ENCODE measurements around the gene EDC3.
A peak's percentile ranks its signal among the peaks of the same experiment; 100 is the strongest.
"Not testable (repeated sequence)": the region's sequence is repeated elsewhere in the genome, so short reads cannot be mapped to it uniquely, and the experiment has no call there.

EDC3 gene

DNA sequence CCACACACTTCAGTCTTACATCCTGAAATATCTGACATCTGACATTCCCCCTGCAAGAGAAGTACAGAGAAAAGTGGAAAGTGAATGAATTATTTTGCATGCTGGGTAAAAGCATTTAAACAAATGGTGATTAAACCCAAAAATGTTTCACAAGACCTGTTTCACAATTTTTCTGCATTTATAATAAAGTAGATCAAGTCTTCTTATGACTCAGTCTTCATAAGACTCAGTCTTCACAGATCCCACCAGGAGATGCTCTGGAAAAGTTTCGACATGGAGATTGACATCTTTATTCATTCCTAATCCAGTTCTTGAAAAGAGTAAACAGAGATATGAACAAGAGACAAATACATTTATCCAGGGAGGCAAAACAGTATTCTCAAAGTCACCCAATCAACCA, 13.2 kb upstream of the EDC3 start:
- DNase-seq: no peak

DNA sequence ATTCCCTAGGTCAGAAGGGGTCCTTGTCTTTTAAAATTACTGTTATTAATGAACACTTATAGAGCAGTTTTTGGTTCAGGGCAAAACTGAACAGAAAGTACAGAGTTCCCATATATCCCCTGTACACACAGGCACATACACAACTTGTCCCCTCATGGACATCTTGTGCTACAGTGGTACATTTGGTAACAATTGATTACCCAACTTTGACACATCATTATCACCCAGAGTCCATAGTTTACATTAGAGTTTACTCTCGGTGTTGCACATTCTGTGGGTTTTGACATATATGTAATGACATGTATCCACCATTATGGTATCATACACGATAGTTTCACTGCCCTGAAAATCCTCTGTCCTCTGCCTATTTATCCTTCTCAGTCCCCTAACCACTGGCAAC, 984 bp upstream of the EDC3 start:
- no peak for DNase-seq

DNA sequence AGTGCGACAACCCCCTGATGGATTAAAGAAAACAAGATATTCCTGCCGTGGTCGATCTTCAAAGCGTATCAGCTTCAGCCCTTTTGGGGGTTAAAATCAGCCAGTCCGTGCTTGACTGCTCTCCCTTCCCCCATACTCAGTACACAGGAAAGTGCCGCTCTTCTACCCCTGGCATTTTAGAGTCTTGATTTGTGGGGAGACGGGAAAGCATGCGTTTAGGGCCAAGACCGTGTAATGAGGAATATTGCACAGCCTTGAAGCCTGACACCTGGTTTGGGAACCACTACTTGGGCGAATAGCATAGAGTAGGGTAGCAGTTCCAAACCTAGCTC, 540 bp upstream of the EDC3 start:
- no peak for DNase-seq

DNA sequence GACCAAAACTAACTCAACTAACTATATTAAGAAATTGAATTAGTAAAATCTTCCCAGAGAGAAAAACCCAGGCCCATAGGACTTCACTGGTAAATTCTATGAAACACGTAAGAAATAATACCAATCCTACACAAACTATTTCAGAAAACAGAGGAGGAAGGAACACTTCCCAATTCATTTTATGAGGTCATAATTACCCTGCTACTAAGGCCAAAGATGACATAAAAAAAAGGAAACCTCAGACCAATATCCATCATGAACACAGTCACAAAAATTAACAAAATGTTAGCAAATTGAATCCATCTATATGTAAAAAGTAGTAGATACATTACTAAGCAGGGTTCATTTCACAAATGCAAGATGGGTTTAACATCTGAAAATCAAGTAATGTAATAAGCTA, 3.5 kb downstream of the EDC3 start:
- no peak for DNase-seq

DNA sequence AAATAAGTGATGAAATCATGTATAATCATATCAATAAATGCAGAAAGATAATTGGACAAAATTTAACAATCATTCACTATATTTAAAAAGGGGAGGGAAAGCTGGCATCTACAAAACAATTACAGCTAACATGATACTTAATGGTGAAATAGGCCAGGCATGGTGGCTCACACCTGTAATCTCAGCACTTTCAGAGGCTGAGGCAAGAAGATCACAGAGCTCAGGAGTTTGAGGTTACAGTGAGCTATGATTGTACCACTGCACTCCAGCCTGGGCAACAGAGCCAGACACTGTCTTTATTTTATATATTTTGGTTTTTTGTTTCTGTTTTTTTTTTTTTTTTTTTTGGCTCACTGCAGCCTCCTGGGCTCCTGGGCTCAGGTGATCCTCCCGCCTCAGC, 12.1 kb downstream of the EDC3 start:
- no peak for DNase-seq

DNA sequence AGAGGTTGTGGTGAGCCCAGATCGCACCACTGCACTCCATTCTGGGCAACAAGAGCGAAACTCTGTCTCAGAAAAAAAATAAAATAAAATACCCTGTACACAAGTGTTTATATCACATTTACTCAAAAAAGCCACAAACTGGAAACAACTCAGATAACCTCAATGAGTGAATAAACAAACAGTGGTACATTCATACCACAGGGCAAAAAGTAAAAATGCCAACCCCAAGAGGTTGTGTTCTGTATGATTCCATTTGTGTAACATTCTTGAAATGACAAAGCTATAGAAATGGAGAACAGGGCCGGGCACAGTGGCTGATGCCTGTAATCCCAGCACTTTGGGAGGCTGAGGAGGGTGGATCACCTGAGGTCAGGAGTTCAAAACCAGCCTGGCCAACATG, 12.9 kb downstream of the EDC3 start:
- no peak for DNase-seq

DNA sequence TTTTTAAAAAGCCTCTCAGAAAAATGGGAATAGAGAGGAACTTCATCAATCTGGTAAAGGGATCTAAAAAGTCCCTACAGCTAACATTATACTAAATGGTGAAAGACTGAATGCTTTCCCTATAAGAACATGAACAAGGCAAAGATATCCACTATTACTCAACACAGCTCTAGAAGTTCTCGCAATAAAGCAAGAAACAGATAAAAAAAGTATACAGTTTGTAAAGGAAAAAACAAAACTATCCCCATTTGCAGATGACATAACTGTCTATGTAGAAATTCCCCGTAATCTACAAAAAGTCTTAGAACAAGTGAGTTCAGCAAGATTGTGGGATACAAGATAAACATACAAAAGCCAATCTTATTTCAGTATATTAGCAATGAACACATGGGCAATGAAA, 15.4 kb downstream of the EDC3 start:
- DNase-seq: no peak

DNA sequence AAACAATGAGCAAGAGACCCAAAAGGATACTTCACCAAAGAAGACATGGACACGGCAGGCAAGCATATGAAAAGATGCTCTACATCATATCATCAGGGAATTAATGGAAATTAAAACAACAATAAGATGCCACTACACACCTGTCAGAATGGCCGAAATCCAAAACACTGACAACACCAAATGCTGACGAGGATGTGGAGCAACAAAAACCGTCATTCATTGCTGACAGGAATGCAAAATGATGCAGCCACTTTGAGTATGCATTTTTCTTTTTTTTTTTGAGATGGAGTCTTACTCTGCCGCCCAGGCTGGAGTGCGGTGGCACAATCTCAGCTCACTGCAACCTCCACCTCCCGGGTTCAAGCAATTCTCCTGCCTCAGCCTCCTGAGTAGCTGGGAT, 19.0 kb downstream of the EDC3 start:
- no peak for DNase-seq

DNA sequence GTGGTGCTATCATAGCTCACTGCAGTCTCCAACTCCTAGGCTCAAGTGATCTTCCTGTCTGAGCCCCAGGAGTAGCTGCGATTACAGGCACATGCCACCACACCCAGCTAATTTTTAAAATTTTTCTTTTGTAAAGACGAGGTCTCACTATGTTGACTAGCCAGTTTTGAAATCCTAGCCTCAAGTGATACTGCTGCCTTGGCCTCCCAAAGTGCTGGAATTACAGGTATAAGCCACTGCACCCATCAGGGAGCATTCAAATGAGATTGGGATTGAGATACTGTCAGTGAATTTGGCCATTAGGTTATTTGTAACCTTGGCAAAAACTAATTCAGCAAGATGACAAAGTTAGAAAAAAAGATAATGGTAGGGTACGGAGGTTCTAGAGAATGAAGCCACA, 21.7 kb downstream of the EDC3 start:
- no peak for DNase-seq

DNA sequence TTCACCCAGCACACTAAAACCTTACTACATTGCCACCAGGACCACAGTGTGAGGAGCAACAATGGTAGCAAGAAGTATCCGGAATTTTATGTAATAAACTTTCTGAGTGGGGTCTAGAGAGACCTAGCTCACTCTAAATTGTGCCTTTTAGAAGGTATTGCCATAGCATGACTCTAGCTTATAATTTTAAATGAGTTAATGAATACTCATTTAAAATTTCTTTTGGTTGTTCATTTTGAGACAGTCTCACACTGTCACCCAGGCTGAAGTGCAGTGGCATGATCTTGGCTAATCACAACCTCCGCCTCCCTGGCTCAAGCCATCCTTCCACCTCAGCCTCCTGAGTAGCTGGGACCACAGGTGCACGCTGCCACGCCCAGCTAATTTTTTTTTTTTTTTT, 26.2 kb downstream of the EDC3 start:
- DNase-seq: no peak

DNA sequence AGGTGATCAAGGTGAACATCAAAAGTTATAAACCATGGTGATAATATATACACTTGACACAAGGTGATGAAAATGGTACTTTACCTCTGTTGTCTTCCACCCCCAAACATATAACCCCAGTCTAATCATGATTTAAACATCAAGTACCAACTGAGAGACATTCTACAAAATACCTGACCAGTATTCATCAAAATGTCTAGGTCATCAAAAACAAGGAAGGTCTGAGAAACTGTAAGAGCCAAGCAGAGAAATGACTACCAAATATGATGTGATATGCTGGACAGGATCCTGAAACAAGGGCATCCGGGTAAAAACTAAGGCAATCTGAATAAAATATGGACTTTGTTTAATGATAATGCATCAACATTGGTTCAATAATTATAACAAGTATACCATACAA, 27.8 kb downstream of the EDC3 start:
- no peak for DNase-seq

DNA sequence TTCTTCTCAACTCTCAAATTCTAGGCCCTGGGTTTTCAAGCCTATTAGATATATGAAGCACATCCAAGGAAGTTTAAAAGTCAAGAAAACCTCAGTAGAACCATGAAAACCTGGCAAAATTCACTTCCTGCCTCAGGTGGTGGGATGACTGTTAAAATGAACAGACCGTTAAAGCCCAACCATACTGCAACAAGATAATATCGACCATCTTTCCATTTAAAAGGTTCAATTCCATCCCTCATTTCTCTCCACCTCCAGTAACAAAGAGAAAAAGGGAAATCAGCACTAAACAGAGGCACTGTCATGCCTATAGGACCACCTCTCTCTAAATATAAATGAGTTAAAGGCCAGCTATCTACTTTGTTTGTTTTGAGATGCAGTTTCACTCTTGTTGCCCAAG, 31.2 kb downstream of the EDC3 start:
- no peak for DNase-seq

DNA sequence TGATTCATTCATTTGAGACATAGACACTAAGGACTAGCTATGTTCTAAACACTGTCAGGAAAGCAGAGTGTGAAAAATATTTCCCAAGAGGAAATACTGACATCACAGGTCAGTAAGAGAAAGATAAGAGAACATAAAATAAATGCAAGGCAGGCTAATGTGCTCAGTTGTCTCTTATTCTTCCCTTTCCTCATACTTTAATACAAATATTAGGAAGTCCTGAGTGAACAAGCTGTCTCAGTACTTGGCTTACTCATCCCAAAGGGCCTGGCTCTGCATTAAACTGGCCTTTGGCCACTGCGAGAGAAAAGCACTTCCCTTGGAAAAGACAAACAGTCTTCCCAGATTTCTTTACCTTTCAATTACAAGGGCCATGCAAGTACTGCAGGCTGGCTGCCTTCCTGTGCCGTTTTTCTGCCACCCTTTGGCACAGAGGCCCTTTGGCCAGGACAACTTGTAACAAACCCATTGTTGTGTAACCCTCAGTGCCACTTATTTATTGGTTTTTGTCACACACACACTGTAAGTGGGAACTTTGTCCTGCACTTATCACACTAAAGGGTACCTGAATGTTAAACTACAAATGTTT, 31.7 kb downstream of the EDC3 start:
- DNase-seq: no peak

DNA sequence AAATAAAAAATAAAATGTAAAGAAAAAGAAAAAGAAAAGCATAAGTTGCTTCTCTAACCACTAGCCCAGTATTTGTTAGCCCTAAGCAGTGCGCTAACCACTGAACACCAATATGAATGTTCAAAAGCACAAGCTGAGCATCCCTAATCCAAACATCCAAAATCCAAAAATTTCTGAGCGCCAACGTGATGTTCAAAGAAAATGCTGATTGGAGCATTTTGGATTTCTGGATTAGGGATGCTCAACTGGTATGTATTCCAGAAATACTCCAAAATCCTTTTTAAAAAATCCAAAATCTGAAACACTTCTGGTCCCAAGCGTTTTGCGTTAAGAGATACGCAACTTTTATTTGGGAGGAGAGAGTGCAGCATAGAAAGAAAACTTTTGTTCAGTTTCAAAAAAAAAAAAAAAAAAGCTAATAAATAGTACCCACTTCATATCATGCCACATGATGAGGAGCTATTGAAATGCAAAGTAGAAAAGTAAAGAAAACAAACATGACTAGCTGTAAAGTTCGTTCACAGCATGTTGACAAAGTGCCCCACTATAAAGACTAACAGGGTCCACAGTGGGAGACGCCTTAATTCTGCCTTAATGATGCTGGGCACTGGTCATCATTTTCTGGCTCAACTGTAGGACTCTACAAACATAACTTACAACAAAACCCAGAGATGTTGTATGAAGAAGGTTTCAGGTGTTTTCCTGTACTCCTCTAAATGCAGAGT, 32.4 kb downstream of the EDC3 start:
- no peak for DNase-seq

DNA sequence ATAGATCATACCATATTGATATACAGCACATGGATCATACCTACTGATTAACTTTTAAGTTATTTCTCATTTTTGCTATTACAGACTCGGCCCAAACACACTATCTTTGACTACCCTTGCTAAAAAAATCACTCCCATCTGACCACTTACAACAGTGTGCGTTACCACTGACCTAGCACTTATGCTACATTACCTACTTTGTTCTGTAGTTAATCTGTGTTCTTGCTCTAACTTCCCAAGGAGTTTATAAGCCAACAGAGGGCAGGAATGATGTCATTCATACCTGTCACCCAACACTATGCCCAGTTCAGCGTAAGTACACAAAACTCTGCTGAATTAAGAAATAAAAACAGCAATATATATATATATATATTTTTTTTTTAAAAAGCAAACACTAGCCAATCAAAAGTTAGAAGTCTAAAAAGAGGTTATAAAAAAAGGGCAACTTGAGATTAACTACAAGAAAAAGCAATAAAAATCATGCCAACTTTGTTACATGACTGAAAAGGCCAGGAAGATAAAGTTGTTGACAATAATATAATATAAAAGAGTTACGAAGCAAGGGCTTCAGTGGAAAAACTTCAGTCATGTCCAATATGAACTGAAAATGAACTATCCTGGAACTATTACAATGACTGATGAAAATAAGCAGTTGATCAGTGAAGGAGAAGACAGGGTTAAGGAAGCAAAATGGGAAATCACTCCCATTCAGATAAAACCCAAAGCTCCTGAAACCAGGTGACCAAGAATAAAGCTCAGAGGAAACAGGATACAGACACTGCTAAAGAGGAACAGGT, 33.6 kb downstream of the EDC3 start:
- DNase-seq: no peak

DNA sequence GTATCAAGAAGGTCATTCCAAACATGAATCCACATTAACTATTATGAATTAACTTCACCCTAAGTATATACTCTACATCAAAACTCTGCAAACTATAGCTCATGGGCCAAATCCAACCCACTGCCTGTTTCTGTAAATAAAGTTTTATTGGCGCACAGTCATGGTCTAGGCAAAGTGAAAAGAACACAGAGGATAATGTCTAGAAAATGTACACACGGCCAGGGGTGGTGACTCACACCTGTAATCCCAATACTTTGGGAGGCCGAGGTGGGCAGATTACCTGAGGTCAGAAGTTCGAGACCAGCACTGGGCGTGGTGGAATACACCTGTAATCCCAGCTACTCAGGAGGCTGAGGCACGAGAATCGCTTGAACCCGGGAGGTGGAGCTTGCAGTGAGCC, 34.5 kb downstream of the EDC3 start:
- DNase-seq: not testable (repeated sequence)

DNA sequence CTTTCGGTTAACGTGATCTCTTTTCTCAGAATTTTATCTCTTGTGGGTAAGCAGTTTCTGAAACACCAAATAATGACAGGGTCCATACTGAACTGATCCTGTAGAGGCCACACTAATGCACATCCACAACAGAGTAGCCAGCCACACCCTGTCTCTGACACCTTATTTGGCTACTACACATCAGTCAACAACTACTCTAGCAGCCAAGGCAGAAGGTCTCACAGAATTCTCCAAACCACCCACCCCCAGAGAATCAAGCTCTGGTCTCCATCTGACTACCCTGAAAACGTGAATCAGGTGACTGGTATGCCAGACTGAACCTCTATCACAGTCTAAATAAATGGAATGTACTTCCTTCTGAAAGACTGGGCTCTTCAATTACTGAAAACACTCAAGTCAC, 38.0 kb downstream of the EDC3 start:
- no peak for DNase-seq

DNA sequence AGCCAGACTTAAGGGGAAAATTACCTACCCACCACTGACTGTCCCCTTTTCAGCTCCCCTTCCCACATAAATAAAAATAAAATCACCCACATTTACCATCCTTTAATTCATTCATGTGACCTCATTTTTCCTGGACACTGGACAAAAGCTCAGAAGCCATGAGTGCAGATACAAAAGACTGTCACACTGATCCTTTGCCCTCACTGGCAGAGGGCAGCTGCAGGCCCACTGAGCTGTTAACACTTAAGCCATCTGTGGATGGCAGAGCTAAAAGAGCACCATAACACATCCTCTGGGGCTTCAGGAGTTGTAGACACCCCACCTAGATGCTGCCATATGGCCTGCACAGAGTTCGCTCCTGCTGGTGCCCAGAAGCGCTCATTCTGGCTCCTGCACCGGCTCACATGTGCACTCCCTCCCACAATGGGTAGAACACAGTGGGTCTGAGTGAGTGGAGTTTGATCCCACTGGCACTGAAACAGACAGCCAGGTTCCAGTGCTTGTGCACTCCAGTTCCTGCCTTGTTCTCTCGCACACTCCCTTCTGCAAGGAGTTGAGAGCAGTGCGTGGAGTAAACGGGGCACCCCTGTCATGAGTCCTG, 38.8 kb downstream of the EDC3 start:
- no peak for DNase-seq

DNA sequence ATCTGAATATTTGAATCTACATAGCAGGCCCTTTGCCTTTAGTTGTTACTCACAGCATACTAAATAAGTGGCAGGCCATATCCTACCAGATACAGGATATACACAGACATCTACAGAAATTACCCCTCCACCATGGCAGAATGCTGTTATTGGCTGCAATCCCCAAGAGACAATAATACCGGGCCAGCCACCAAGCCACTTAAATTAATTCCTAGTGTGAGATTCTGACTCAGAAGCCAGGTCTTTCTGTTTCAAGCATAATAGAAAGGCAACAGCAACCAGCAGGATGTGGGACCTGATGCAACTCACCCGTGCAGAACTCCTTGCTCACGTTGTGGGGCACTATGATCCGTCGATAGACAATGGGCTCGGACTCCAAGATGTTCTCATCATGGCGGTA, 40.4 kb downstream of the EDC3 start:
- DNase-seq: no peak

DNA sequence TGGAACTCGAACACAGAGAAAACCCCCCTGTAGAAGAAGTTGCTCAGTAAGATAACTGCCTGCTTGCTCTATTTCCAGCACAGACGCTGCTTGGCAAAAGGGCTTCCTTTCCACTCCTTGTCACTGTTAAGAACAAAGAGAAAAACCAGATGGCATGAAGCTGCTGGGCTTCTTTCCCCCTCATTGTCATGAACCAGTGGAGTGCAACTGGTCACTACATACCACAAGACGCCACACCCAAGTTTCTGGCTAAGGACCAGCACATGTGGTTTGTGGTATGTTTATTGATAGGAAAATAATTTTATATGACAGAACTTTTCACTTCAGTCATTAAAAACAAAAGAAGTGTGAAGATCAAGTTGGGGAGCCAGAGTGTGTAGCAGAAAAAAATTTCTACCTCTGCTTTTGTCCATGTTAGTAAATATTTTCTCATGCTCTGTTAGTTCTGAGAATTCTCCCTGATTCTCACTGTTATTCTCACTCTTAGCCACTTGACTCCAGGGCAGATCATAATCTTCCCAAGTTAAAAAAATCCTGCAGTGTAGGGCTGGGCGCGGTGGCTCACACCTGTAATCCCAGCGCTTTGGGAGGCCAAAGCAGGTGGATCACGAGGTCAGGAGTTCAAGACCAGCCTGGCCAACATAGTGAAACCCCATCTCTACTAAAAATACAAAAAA, 42.3 kb downstream of the EDC3 start:
- peak; percentile 13 for DNase-seq

DNA sequence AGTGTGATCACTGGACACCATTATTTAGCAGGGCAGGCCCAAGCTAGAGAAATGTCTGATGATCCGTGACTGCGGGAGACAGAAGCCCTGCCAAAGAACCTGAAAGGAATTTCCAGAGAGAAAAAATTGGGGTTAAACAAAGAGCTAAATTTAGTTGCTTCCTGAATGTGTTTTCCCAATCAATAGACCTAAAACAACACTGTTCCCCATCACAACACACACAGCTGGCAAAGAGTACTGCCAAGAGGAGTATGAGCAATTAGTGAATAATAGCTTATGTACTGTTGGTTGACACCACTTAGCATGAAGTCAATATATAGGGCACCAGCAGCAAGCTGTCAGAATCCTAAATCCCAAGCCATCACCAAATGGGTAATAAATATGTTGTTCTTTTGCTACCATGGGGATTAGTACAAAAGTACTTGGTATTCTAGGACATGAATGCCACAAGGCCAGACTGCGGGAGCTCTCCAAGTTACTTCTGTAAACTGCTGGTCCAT, 44.5 kb downstream of the EDC3 start:
- DNase-seq: peak; percentile 49

DNA sequence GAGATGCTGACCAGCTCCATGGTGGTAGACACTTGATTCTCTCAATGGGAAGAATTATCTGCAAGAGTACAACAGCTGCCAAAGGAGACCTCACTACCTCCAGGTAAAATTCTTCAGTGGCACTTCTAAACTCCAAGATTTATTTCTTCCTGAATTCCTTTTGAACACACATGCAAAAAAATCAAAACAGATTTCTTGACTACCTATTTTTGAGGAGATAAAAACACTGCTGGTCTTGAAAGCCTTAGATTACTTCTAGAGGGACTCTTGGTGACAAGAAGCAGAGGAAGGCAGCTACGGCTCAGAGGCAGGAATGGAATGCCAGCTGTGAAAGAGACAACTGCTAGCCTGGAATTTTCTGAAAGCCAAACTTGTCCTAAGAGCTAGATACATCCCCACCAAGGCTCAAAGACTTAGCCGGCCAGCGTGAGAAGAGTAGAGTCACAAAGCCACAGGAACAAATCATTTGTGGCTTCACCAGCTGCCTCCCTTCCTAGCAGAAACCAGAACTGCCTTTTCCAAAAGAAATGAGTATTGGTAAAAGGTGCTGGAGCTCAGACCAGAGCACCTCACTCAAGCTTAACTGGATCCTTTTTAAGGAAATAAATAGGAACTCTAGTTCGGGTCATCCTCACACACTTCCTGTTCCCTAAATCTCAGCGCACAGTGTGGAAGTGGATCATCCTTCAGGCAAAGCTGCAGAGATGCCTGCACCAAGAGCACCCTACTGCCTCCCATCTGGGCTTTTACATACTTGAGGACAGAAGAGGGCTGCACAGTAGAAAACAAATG, 47.6 kb downstream of the EDC3 start:
- DNase-seq: no peak
